ENCODE measurements around the gene ZNF618. TPM values are rescaled to one million over a fixed set of nuclear protein-coding genes. Genes with fewer than 3 reads are reported as not detected.

ZNF618 gene
- total RNA-seq, 4 donors from 2014 or later, result 0.26 to 1.2 (median 1.0) TPM

DNA sequence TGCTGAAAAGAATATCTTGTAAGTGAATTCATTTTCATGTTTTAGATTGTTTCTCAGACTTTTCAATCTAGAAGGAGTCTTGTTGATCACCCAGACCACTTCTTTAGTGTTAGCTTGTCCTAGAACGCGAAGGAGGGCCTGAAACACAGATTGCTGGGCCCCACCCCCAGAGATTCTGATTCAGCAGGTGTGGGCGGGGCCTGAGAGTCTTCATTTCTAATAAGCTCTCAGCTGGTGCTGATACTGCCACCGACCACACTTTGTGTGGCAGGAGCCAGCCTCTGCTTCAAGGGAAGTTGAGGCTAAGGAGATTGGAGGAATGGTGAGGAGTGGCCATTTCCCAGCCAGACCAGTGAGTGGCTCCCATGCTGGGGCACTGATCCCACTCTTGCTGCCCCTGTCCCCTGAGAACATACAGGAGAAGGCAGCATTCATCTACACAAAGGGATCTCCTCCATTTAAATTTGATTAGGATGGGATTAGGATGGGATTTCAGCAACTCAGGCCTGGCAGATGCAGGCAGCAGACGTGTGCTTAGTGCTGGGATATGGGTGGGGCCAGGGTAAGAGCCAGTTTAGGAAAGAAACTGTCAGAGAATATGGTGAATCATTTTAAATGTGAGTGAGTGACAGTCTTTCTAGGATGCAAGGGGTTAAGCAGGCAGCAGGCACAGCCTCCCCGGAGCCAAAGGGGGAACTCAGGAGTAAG is 35.9 kb downstream of the ZNF618 start:
- DNase-seq (no peak), ATAC-seq (no peak)
- TF ChIP-seq, protein P1, sequence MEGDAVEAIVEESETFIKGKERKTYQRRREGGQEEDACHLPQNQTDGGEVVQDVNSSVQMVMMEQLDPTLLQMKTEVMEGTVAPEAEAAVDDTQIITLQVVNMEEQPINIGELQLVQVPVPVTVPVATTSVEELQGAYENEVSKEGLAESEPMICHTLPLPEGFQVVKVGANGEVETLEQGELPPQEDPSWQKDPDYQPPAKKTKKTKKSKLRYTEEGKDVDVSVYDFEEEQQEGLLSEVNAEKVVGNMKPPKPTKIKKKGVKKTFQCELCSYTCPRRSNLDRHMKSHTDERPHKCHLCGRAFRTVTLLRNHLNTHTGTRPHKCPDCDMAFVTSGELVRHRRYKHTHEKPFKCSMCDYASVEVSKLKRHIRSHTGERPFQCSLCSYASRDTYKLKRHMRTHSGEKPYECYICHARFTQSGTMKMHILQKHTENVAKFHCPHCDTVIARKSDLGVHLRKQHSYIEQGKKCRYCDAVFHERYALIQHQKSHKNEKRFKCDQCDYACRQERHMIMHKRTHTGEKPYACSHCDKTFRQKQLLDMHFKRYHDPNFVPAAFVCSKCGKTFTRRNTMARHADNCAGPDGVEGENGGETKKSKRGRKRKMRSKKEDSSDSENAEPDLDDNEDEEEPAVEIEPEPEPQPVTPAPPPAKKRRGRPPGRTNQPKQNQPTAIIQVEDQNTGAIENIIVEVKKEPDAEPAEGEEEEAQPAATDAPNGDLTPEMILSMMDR (IDR thresholded peaks at IDR 0.05 in 4 of 5, conservative IDR thresholded peaks at IDR 0.05 in 1 of 5), result no peak
- no peak for TF ChIP-seq POLR2A (IDR thresholded peaks at IDR 0.05)
- Histone ChIP-seq H3K4me3 (no peak overlapping the region), H3K4me1 (peaks cover 28 to 44% of the 10 kb centered on the region in 2 donors), H3K36me3 (no peaks in the 10 kb centered on the region), H3K9me3 (no peaks in the 10 kb centered on the region), H3K27me3 (no peaks in the 10 kb centered on the region), H3K27ac (peak overlapping the region in 1 of 4 donors; percentile 76)
- in situ Hi-C loops (cut with MboI; ENCODE audit: low sequenced_read_pairs in 4 of 4) (no loop called here), intact Hi-C loops (cut with DNase I; ENCODE audit: low total_unique reads) (loop anchor here (5.0 to 10.0 kb wide), 2 partner anchors 35 to 363 kb away; partner anchors contain the start of gene ZNF618)

- H3K27ac ChIP-seq, result peak overlapping the region; percentile 72 to 82 (median 78)
- H3K4me1 ChIP-seq, result peaks cover 22 to 37% of the 10 kb centered on the region in 2 donors
- TF ChIP-seq POLR2A (IDR thresholded peaks at IDR 0.05), result no peak
- TF ChIP-seq, protein P1 (IDR thresholded peaks at IDR 0.05 in 4 of 5, conservative IDR thresholded peaks at IDR 0.05 in 1 of 5), result no peak
- no peaks in the 10 kb centered on the region for H3K9me3 ChIP-seq
- in situ Hi-C loops (cut with MboI; ENCODE audit: low sequenced_read_pairs in 4 of 4) (no loop called here), intact Hi-C loops (cut with DNase I; ENCODE audit: low total_unique reads) (loop anchor here (5.0 to 10.0 kb wide), 2 partner anchors 36 to 362 kb away; partner anchors contain the start of gene ZNF618)
- ATAC-seq (peak in 1 of 2 donors; percentile 16), DNase-seq (no peak)
- no peaks in the 10 kb centered on the region for H3K27me3 ChIP-seq
- no peak overlapping the region for H3K4me3 ChIP-seq
- no peaks in the 10 kb centered on the region for H3K36me3 ChIP-seq
These were observed 36.7 kb downstream of the ZNF618 start for GRCh38 chr9:113912816-113913215.

DNA sequence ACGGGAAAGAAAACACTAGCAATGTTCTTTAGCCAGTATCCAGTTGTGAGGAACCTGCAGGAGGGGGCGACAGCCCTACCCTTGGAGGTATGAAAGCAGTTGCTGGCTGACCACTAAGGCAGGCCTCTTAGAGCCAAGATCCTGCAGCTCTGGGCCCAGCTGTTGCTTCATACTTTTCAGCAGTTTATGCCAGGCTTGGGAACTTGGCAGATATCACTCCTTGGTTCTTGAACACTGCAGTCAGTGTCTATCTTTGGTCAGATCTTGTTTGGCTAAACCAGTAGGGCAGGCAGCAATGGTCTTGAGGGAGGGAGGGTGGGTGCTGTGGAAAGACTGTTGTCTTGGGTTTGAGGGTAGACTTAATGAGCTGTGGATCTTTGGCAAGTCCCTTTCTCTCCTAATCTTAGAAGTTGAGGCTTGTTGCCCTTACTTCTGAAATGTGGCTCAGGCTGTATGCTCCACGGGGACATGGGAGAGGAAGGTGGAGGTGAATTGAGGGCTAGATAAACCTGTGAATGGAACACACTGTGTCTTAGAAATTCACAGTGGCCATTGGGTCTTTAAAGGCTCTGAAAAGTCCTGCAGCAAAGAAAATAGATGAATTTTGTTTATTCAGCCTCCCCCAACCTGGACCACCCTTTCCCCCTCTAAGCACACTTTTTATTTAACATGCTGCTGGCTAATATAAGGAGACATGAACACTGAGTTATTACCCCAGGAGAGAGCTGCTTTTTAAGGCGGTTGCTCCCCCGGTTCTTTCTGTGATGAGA is 37.5 kb downstream of the ZNF618 start:
- H3K4me1 ChIP-seq, result peaks cover 22 to 40% of the 10 kb centered on the region in 2 donors
- TF ChIP-seq, protein P1 (IDR thresholded peaks at IDR 0.05 in 4 of 5, conservative IDR thresholded peaks at IDR 0.05 in 1 of 5), result no peak
- TF ChIP-seq POLR2A (IDR thresholded peaks at IDR 0.05), result no peak
- peak; percentile 68 to 85 for DNase-seq
- intact Hi-C loops (cut with DNase I; ENCODE audit: low total_unique reads) (loop anchor here (5.0 to 10.0 kb wide), 2 partner anchors 36 to 361 kb away; partner anchors contain the start of gene ZNF618), in situ Hi-C loops (cut with MboI; ENCODE audit: low sequenced_read_pairs in 4 of 4) (no loop called here)
- H3K27ac ChIP-seq, result peak overlapping the region; percentile 72 to 82 (median 78)
- no peaks in the 10 kb centered on the region for H3K36me3 ChIP-seq
- H3K9me3 ChIP-seq, result no peaks in the 10 kb centered on the region
- peak; percentile 100 for ATAC-seq
- H3K27me3 ChIP-seq, result no peaks in the 10 kb centered on the region
- H3K4me3 ChIP-seq, result no peak overlapping the region

DNA sequence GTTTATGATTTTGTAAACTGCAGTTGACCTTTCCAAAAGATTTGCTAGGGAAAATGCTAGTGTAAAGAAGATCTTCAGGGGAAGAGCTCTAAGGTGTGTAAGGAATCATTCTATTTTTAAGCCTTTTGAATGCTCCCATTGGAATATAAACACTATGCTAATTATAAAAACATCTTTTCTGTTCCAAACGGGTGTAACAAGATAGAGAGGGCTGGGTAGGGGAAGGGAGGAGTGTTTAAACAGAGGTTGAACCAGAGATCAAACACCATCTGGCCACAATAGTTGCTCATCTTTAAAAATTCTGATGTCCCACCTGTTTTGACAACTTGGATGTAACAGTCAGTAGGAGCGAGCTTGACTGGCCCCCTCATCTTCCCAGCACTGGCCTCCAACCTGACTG is 38.4 kb downstream of the ZNF618 start:
- TF ChIP-seq, protein P1 (IDR thresholded peaks at IDR 0.05 in 4 of 5, conservative IDR thresholded peaks at IDR 0.05 in 1 of 5), result no peak
- no peak for TF ChIP-seq POLR2A (IDR thresholded peaks at IDR 0.05)
- no peaks in the 10 kb centered on the region for H3K9me3 ChIP-seq
- no peak overlapping the region for H3K4me3 ChIP-seq
- DNase-seq, result no peak
- no peak for ATAC-seq
- intact Hi-C loops (cut with DNase I; ENCODE audit: low total_unique reads), result loop anchor here (5.0 to 10.0 kb wide), 2 partner anchors 37 to 360 kb away; partner anchors contain the start of gene ZNF618
- peaks cover 28 to 50% of the 10 kb centered on the region in 2 donors for H3K4me1 ChIP-seq
- no peaks in the 10 kb centered on the region for H3K27me3 ChIP-seq
- no peaks in the 10 kb centered on the region for H3K36me3 ChIP-seq
- in situ Hi-C loops (cut with MboI; ENCODE audit: low sequenced_read_pairs in 4 of 4), result no loop called here
- peak overlapping the region; percentile 72 to 82 (median 78) for H3K27ac ChIP-seq
